KMS-11 (cell line): ENCODE results near the gene CDH4.

Experiments
- H2AFZ ChIP-seq: fragments of 200-600 bp; sonication (generic); 2 replicates; pipeline ENCODE4 v1.6.1; 2016; ENCODE audit warnings: antibody characterized with exemption, mixed run types, low read depth
- H3K27ac ChIP-seq: fragments of 200-600 bp; sonication (generic); 2 replicates; pipeline ENCODE4 v1.6.1; 2016; ENCODE audit warnings: mild to moderate bottlenecking, mixed run types
- H3K27me3 ChIP-seq: fragments of 200-600 bp; sonication (generic); 2 replicates; pipeline ENCODE4 v1.6.1; 2017; ENCODE audit warnings: mild to moderate bottlenecking, low read depth, mixed run types, moderate library complexity; ENCODE audit not compliant: insufficient read depth
- H3K36me3 ChIP-seq: fragments of 200-600 bp; sonication (generic); 2 replicates; pipeline ENCODE4 v1.6.1; 2017; ENCODE audit warnings: mild to moderate bottlenecking, mixed run types; ENCODE audit not compliant: insufficient read depth
- H3K4me1 ChIP-seq: fragments of 200-600 bp; sonication (generic); 2 replicates; pipeline ENCODE4 v1.6.1; 2016; ENCODE audit warnings: mild to moderate bottlenecking, low read depth, mixed run types; ENCODE audit not compliant: poor library complexity, severe bottlenecking
- H3K4me2 ChIP-seq: fragments of 200-600 bp; sonication (generic); 2 replicates; pipeline ENCODE4 v1.7.0; 2016; ENCODE audit warnings: mild to moderate bottlenecking, mixed run types
- H3K4me3 ChIP-seq: fragments of 200-600 bp; sonication (generic); IDR thresholded peaks from 2 replicates; pipeline ENCODE4 v1.6.1; 2017; ENCODE audit warnings: low read depth, low read length, mixed read lengths; ENCODE audit not compliant: insufficient read depth
- H3K79me2 ChIP-seq: fragments of 200-600 bp; sonication (generic); 2 replicates; pipeline ENCODE4 v1.6.1; 2016; ENCODE audit warnings: low read depth, mixed run types; ENCODE audit not compliant: insufficient read depth
- H3K9ac ChIP-seq: fragments of 200-600 bp; sonication (generic); 2 replicates; pipeline ENCODE4 v1.6.1; 2016; ENCODE audit warnings: mild to moderate bottlenecking, mixed run types
- H4K20me1 ChIP-seq: fragments of 200-600 bp; sonication (generic); 2 replicates; pipeline ENCODE4 v1.6.1; 2016; ENCODE audit warnings: mild to moderate bottlenecking, mixed run types; ENCODE audit not compliant: insufficient read depth
- CTCF ChIP-seq: fragments of 200-600 bp; sonication (generic); conservative IDR thresholded peaks from 2 replicates; pipeline ENCODE4 v1.6.1; 2017; ENCODE audit warnings: low read depth, mild to moderate bottlenecking, antibody characterized with exemption, low read length, moderate library complexity, mixed read lengths

CDH4 gene

GRCh38 chr20:61522498-61523090, 270.5 kb downstream of the CDH4 start:
- Histone ChIP-seq H3K9ac (no peak overlapping the region), H3K27ac (no peak overlapping the region), H3K27me3 (peaks cover 18% of the 10 kb centered on the region; the same call in 1 of the 2 replicates), H3K4me2 (no peak overlapping the region), H2AFZ (no peak overlapping the region), H4K20me1 (no peaks in the 10 kb centered on the region), H3K79me2 (no peaks in the 10 kb centered on the region), H3K4me1 (no peaks in the 10 kb centered on the region), H3K36me3 (no peaks in the 10 kb centered on the region), H3K4me3 (no peak overlapping the region)
- TF ChIP-seq CTCF: no peak

- TF ChIP-seq CTCF: no peak
- Histone ChIP-seq H3K4me2 (no peak overlapping the region), H3K79me2 (no peaks in the 10 kb centered on the region)
These were observed 271.1 kb downstream of the CDH4 start for GRCh38 chr20:61523145-61523544.

GRCh38 chr20:61524951-61525666, 273.0 kb downstream of the CDH4 start:
- peaks cover 16% of the 10 kb centered on the region; the same call in 1 of the 2 replicates for H3K27me3 ChIP-seq
- no peaks in the 10 kb centered on the region for H3K36me3 ChIP-seq
- H3K79me2 ChIP-seq: no peaks in the 10 kb centered on the region
- no peak overlapping the region for H3K9ac ChIP-seq
- H3K27ac ChIP-seq: no peak overlapping the region
- no peak overlapping the region for H3K4me2 ChIP-seq
- no peak overlapping the region for H3K4me3 ChIP-seq
- no peaks in the 10 kb centered on the region for H4K20me1 ChIP-seq
- no peak for TF ChIP-seq CTCF
- no peaks in the 10 kb centered on the region for H3K4me1 ChIP-seq
- no peak overlapping the region for H2AFZ ChIP-seq

More at GRCh38 chr20:61523145-61523544, 271.1 kb downstream of the CDH4 start:
- Histone ChIP-seq H3K4me3 (no peak overlapping the region), H3K27me3 (peaks cover 18% of the 10 kb centered on the region; the same call in 1 of the 2 replicates), H3K27ac (no peak overlapping the region), H3K4me1 (no peaks in the 10 kb centered on the region), H2AFZ (no peak overlapping the region), H4K20me1 (no peaks in the 10 kb centered on the region), H3K9ac (no peak overlapping the region), H3K36me3 (no peaks in the 10 kb centered on the region)

GRCh38 chr20:61525781-61526431, 273.8 kb downstream of the CDH4 start:
- Histone ChIP-seq H4K20me1 (no peaks in the 10 kb centered on the region), H3K27me3 (peaks cover 16% of the 10 kb centered on the region; the same call in 1 of the 2 replicates), H3K36me3 (no peaks in the 10 kb centered on the region), H3K9ac (no peak overlapping the region), H3K79me2 (no peaks in the 10 kb centered on the region), H3K4me3 (no peak overlapping the region), H2AFZ (no peak overlapping the region), H3K4me1 (no peaks in the 10 kb centered on the region), H3K27ac (no peak overlapping the region), H3K4me2 (no peak overlapping the region)
- TF ChIP-seq CTCF: no peak
